Stimulated activated CD4-positive, alpha-beta T cell treated with anti-CD3 and anti-CD28 coated beads, TNF-alpha, amount 100 ng/mL, for 48 hours (primary cell): ENCODE results near the gene OST4.

Experiments used
- DNase-seq, 3 donors: peaks; one replicate each; pipeline ENCODE4 v3.0.0-alpha.2; 2020; ENCODE audit warnings: low read depth in 3 of 3

OST4 gene

DNA sequence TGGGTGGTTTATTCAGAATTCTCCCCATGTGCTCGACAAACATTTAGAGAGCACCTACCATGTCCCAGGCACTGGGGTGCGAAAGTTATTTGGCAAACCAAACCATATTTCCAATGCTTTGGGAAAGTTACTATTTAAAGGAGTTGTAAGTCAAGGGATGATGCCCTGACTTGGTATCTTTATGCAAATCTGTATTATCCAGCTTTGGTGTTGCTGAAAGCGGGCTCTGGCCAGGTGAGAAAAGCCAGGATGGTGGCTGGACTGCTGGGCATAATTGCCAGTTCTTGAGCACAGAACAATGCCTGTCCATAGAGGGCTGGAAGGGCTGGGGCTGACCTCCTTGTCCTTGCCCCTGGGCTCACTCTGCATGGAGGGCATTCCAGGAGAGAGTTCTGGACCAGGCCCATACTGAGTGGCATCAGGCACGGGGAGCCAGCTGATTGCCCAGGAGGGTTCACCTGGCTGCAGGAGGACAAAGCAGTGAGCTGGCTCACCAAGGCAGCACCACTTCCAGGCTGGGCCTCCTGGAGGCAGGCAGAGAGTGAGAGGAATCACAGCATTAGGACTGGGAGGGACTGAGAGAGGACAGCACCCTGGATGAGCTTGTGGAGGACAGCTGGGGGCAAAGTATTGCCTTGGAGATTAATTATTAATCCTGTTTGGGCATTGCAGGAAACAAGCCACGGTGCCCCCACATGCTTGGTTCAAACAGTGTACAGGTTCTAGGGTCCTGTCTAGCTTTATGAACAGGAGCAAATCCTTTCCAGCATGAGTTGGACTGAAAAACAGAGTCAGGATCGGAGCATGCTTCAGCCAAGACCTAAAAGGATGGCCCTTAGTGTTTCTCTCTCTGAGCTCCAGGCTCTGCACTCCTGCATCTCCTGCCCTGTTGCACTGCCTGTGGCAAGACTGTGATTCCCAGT lies 22.2 kb upstream of the OST4 start:
- DNase-seq, result no peak

DNA sequence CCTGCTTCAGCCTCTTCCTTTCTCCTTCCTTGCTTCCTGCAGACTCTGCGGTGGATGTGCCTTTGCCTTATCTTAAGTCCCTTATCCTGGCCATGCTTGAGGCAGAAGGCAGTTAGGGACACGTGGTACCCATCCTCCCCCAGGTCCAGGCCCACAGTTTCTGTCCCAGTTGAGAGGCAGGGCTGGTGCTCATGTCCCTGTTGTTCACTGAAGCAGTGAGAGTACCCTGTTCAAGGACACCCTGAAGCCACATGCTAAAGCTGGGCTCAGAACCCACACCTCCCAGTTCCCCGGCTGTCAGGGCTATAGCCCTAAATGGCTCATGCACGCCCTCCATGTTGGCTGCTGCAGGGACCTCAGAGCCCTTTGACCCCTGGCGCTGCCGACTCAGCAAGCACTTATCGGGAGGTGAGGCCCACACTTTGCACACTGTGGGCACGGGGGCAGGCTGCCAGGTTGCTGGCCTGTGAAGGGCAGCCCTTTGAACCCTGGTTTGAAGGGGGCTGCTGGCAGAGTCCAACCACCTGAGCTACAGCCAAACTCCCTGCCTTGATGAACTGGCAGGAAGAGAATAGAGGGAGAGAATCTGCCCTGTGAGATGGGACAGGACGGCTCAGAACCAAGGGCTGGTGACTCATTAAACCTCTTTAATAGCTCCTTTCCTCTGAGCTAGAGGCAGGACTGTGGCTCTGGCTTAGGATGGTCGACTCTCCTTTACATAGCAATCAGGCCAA lies 21.4 kb upstream of the OST4 start:
- DNase-seq, result no peak

DNA sequence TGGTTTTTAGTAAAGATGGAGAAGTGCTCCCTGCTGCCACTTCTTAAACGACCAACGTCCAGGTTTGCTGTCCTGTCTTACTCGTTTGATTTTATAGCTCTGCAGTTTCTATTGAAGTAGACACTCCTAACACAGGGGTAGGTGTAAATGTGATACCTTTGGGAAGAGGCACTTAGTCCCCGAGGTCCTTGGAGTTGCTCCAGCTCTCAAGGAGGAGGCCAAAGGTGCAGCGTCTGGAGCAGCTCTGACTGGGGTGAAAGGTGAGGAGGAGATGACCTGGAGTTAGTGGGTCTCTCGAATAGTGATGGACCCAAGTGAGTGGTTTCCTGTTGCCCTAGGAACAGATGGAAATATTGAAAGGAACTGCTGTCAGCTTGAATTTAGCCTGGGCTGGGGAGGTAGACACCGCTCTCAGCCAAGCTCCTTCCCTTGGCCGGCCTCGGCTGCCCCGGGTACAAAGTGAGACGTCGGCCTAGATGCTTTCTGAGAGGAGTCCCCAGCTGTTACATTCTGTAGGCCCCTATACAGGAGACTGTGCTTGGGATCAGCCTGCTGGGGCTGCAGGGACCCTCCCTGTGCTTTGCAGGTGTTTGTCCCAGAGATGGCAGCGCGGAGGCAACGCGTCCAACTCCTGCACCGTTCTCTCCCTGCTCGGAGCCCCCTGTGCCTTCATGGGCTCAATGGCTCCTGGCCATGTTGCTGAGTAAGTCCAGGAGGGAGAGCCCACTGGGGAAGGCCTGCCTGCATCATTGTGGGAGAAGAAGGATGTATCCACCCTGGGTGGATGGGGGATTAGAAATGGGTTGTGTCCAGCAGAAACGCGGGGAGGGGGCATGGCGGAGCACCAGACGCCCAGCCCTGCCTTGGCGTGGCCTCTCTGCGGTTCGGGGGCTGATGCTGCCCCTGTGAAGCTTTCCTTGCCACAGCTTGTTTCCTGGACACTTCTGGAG lies 20.6 kb upstream of the OST4 start:
- DNase-seq, result no peak

DNA sequence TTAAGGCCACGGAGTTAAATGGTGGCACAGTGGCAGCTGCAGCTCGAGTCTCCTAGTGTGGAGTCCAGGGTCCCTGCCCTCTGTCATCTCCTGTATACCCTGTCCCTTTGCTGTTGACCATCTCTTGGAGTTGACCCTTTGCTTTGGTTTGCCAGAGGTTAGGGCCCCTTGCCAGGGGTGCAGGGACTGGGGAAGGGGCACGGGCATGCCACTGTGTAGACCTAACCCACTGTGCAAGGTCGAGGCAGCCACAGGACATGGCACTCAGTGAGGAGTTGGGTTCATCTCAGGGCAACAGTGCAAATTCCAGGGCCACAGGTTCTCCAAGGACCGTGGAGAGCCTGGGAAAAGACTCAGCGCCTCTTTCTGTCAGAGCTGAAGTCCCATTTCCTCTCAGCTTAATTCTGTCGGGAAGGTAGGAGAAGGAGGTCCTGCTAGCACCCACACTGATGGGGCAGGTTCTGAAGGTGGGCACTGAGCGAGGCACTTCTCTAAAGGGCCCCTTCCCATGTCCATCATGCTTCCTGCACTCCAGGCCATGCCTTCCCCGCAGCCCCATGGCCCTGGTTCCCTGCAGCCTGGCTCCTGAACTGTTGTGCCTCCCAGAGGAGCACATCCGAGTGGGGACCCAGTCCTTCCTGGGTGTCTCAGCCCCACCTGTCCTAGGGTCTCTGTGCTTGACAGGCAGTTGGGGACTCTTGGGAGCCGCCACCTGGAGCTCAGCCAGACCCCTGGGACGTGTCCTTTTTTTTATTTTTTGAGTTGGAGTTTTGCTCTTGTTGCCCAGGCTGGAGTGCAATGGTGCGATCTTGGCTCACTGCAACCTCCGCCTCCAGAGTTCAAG lies 17.9 kb upstream of the OST4 start:
- no peak for DNase-seq

DNA sequence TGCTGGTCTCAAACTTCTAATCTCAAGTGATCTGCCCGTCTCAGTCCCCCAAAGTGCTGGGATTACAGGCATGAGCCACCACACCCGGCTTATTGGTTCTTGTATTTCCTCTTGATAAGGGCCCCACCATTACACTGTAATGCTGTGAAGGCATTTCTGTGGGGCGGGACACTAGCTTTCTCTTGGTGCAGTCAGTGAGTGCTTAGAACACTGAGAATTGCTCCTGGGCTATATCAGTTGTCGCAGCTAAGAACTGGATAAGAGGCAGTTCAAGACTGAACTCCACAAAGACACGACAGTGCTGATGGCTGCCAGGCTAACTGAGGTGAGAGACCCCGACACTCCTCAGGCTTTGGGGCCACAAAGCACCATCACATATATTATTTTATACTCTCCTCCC lies 17.2 kb upstream of the OST4 start:
- DNase-seq, result no peak

DNA sequence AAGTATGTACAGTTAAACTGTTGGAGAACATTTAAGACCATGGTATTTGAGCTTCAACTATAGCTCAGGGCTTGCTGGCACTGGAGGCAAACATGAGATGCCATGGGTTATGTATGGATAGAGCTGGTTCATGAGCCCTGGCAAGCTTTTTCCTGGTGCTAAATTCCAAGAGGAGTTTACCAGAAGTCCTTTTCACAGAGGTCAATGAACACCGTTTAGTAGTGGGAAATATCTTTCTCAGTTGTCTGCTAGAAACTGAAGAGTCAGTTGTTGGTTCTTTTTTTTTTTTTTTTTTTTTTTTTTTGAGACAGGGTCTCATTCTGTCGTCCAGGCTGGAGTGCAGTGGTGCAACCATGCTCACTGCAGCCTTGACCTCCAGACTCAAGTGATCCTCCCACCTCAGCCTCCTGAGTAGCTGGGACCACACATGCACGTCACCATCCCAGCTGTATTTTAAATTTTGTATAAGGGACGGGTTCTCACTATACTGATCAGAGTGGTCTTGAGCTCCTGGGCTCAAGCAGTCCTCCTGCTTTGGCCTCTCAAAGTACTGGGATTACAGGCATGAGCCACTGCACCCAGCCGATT lies 16.5 kb upstream of the OST4 start:
- DNase-seq, result no peak

DNA sequence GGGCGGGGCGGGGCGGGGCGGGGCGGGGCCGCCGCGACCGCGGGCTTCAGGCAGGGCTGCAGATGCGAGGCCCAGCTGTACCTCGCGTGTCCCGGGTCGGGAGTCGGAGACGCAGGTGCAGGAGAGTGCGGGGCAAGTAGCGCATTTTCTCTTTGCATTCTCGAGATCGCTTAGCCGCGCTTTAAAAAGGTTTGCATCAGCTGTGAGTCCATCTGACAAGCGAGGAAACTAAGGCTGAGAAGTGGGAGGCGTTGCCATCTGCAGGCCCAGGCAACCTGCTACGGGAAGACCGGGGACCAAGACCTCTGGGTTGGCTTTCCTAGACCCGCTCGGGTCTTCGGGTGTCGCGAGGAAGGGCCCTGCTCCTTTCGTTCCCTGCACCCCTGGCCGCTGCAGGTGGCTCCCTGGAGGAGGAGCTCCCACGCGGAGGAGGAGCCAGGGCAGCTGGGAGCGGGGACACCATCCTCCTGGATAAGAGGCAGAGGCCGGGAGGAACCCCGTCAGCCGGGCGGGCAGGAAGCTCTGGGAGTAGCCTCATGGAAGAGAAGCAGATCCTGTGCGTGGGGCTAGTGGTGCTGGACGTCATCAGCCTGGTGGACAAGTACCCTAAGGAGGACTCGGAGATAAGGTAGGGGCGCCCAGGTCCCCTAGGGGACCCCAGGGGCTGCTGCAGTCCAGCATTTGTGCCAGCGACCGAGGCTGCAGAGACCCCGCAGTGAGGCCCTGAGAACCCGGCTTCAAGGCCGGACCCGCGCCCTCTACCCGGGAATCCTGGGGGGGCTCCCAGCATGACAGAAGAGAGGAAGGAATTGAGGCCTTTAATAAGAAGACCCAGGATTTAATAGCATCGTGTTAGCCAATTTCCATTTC lies 15.5 kb upstream of the OST4 start, which contains the start of gene KHK:
Gene KHK (plus strand): TSS at position 49 of the 870 bp plus-strand sequence. CDS start 488 bp downstream, at position 537.
- DNase-seq, result peak in 1 of 3 donors; percentile 14

DNA sequence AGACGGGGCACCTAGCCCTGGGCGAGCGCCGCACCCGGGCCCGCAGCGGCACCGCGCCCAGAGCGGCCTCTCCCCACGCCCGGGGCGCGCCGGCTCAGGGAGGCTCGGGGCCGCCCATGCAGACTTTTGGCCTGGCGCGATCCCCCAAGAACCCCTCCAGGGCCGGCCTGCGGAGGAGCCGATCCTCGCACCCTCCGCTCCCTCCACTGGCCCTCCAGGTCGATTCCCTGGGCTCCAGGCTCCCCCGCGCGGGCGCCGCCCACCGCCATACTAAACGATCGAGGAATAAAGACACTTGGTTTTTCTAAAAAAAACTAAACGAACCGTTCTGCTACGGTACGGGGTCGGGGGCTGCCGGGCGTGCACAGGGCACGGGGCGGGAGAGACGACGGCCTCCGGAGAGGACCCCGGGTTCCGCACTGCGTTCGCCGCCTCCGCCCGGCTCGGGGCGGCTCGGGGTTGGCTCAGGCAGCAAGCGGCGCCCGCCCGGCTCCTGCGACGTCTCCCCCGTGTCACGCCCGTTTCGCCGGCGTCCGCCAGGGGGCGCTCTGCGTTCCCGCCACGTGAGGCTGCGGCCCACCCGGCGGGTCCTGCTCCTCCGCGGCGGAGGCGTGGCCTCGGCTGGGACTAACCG lies 14.8 kb upstream of the OST4 start:
- DNase-seq, result peak; percentile 94 to 97 (median 96)

DNA sequence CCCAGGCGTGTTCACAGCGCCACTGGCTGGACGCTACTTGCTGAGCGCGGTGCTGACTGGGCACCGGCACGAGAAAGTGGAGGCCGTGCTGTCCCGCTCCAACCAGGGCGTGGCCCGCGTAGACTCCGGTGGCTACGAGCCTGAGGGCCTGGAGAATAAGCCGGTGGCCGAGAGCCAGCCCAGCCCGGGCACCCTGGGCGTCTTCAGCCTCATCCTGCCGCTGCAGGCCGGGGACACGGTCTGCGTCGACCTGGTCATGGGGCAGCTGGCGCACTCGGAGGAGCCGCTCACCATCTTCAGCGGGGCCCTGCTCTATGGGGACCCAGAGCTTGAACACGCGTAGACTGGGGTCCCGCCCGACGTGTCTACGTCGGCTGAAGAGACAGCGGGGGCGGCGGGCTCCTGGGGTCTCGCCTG lies 14.2 kb upstream of the OST4 start:
- DNase-seq, result no peak

DNA sequence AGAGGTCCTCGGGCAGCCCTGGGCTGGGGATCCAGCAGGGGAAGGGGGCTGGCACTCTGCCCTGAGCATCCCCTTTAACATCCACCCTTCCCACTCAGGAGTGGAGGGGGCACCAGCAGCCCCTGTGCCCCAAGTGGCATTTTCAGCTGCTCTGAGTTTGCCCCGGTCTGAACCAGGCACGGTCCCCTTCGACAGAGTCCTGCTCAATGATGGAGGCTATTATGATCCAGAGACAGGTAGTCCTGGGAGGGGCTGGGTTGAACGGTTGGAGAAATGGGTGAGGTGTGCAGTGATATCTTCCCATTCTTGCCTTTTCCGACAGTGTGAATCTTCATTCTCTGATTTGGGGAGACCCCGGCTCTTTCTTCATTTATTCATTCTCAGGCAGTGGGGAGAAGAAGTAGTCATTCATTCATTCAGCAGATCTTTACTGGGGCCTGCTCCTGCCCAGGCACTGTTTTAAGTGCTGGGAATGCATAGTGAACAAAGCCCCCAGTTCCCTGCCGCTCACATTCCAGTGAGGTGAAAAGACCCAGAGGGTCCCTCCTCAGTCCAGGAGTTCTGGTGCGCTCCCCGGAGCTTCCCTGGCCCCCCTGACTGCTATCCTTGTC lies 13.7 kb upstream of the OST4 start:
- no peak for DNase-seq

DNA sequence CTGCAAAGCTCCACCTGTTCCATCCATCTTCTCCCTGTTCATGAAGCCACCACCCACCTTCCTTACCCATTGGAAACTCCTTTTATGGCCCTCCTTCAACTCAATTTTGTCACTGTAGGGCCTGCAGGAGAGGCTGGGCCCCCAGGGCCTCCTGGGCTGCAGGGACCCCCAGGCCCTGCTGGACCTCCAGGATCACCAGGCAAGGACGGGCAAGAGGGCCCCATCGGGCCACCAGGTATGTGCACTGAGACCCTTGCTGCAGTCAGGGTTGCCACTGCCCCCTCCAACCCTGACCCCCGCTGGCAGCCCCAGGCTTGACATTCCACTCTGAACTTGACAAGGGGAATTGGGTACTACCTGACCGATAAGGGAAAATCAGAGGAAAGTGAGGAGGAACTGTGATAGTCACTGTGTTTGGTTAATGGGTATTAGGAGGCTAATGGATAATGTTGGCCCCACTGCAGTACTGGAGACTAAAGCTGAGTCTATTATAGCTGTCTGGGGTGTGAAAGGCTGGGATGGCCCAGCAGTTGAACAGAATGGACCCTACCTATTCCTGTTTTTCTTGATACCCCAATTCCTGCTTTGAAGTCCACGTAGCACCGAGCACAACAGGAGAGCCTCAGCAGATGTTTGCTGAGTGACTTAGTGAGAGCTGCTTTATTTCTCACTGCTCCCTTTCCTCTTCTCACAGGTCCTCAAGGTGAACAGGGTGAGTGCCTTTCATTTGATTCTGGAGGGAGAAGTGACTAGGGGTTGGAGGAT lies 13.0 kb upstream of the OST4 start:
- DNase-seq, result no peak

DNA sequence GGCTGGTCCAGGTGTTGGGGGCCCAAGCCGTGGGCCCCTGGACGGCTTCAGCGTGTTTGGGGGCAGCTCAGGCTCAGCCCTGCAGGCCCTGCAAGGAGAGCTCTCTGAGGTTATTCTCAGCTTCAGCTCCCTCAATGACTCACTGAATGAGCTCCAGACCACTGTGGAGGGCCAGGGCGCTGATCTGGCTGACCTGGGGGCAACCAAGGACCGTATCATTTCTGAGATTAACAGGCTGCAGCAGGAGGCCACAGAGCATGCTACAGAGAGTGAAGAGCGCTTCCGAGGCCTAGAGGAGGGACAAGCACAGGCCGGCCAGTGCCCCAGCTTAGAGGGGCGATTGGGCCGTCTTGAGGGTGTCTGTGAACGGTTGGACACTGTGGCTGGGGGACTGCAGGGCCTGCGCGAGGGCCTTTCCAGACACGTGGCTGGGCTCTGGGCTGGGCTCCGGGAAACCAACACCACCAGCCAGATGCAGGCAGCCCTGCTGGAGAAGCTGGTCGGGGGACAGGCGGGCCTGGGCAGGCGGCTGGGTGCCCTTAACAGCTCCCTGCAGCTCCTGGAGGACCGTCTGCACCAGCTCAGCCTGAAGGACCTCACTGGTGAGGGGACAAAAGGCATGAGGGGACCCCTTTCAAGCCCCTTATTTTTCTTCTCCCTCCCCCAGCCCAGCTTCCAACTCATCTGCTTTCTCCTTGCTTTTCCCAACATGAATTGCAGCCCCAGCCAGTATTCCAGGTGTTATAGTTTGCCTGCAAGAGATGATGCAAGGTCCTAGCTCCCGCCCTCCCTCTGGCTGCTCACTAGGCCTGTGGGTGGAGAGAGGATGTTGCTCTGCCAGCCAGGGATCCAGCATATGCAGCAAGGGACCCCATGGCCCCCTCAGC lies 12.2 kb upstream of the OST4 start:
- no peak for DNase-seq

DNA sequence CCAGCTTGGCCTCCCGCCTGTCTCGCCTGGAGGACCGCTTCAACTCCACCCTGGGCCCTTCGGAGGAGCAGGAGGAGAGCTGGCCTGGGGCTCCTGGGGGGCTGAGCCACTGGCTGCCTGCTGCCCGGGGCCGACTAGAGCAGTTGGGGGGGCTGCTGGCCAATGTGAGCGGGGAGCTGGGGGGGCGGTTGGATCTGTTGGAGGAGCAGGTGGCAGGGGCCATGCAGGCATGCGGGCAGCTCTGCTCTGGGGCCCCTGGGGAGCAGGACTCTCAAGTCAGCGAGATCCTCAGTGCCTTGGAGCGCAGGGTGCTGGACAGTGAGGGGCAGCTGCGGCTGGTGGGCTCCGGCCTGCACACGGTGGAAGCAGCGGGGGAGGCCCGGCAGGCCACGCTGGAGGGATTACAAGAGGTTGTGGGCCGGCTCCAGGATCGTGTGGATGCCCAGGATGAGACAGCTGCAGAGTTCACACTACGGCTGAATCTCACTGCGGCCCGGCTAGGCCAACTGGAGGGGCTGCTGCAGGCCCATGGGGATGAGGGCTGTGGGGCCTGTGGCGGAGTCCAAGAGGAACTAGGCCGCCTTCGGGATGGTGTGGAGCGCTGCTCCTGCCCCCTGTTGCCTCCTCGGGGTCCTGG lies 11.4 kb upstream of the OST4 start:
- DNase-seq, result no peak

DNA sequence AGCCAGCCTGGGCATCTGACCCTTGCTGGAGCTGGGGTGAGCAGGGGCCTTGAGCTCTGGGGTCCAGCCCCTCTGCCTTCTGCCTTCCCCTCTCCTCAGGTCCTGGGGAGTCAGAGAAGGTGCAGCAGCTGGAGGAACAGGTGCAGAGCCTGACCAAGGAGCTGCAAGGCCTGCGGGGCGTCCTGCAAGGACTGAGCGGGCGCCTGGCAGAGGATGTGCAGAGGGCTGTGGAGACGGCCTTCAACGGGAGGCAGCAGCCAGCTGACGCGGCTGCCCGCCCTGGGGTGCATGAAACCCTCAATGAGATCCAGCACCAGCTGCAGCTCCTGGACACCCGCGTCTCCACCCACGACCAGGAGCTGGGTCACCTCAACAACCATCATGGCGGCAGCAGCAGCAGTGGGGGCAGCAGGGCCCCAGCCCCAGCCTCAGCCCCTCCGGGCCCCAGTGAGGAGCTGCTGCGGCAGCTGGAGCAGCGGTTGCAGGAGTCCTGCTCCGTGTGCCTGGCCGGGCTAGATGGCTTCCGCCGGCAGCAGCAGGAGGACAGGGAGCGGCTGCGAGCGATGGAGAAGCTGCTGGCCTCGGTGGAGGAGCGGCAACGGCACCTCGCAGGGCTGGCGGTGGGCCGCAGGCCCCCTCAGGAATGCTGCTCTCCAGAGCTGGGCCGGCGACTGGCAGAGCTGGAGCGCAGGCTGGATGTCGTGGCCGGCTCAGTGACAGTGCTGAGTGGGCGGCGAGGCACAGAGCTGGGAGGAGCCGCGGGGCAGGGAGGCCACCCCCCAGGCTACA lies 10.7 kb upstream of the OST4 start:
- no peak for DNase-seq

DNA sequence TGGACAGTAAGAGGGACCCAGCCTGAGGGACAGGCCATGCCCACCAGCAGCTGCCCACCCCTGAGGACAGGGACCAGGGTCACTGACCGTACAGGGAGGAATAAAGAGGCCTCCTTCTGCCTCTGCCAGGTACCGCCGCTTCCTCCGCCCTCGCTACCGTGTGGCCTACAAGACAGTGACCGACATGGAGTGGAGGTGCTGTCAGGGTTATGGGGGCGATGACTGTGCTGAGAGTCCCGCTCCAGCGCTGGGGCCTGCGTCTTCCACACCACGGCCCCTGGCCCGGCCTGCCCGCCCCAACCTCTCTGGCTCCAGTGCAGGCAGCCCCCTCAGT lies 9.1 kb upstream of the OST4 start:
- no peak for DNase-seq

DNA sequence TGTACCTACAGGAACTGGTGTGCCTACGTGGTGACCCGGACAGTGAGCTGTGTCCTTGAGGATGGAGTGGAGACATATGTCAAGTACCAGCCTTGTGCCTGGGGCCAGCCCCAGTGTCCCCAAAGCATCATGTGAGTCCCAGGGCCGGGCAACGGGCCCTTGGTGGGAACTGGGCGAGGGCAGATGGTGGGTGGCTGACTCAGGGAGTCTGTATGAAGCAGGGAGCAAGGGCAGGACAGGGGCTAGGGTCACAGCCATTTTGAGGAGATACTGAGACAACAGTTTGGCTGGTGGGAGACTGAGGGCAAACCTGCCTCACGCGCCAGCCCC lies 8.7 kb upstream of the OST4 start:
- no peak for DNase-seq
